Stimulated activated memory B cell treated with anti-CD40 and anti-IgM and Interleukin-4, amounts not matched to agents 10 μg/mL and 1 μg/mL and 100 μg/mL, for 72 hours (primary cell): ENCODE data around the gene VSIG10L2.

Experiments used
- ATAC-seq: fragments of 150-1000 bp; cut with Tn5 transposase; 2 replicates; pipeline ENCODE4 v1.10.0; 2021
- H3K27ac Mint-ChIP-seq: one replicate; pipeline ENCODE4 v1.8.0; 2022; ENCODE audit warnings: mild to moderate bottlenecking, mixed read lengths
- H3K27me3 Mint-ChIP-seq: one replicate; pipeline ENCODE4 v1.8.0; 2022; ENCODE audit warnings: mixed read lengths
- H3K36me3 Mint-ChIP-seq: one replicate; pipeline ENCODE4 v1.8.0; 2022; ENCODE audit warnings: mixed read lengths
- H3K4me1 Mint-ChIP-seq: one replicate; pipeline ENCODE4 v1.8.0; 2022; ENCODE audit warnings: mixed read lengths
- H3K4me3 Mint-ChIP-seq: one replicate; pipeline ENCODE4 v1.8.0; 2022; ENCODE audit warnings: mild to moderate bottlenecking, moderate library complexity, mixed read lengths
- H3K9me3 Mint-ChIP-seq: one replicate; pipeline ENCODE4 v1.8.0; 2022; ENCODE audit warnings: mixed read lengths

Gene VSIG10L2

GRCh38 chr11:125992893-125993292 is 47.0 kb downstream of the VSIG10L2 start:
- peaks cover 10% of the 10 kb centered on the region for H3K4me1 Mint-ChIP-seq
- H3K27me3 Mint-ChIP-seq: no peaks in the 10 kb centered on the region
- no peak overlapping the region for H3K4me3 Mint-ChIP-seq
- ATAC-seq: no peak
- no peak overlapping the region for H3K27ac Mint-ChIP-seq
- H3K36me3 Mint-ChIP-seq: no peaks in the 10 kb centered on the region
- no peaks in the 10 kb centered on the region for H3K9me3 Mint-ChIP-seq

GRCh38 chr11:125994509-125994908 is 48.7 kb downstream of the VSIG10L2 start:
- Mint-ChIP-seq H3K27ac (no peak overlapping the region), H3K36me3 (no peaks in the 10 kb centered on the region), H3K4me1 (peaks cover 10% of the 10 kb centered on the region), H3K4me3 (no peak overlapping the region), H3K27me3 (peaks cover 4% of the 10 kb centered on the region), H3K9me3 (no peaks in the 10 kb centered on the region)
- ATAC-seq: no peak

DNA sequence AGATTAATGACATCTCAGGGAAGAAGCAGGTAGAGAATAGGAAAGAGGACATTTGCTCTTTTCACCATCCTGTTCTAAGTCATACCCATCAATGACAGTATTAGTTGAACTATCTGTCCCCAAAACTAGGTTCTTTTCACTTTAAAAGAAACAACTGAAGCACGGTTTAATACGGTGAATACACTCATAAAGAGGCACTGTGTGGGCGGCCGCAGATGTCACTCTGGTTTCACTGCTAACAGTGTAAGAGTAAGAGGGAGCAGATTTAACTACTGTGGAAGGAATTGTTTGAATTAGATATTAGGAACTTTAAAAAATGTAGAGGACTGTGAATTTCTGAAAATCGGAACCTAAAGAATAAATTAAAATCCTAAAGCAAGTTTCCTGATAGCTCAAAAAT is 49.5 kb downstream of the VSIG10L2 start:
- peaks cover 10% of the 10 kb centered on the region for H3K4me1 Mint-ChIP-seq
- H3K9me3 Mint-ChIP-seq: no peaks in the 10 kb centered on the region
- H3K27ac Mint-ChIP-seq: no peak overlapping the region
- peak; percentile 67 for ATAC-seq
- H3K27me3 Mint-ChIP-seq: peaks cover 9% of the 10 kb centered on the region
- H3K4me3 Mint-ChIP-seq: no peak overlapping the region
- H3K36me3 Mint-ChIP-seq: no peaks in the 10 kb centered on the region

- no peaks in the 10 kb centered on the region for H3K36me3 Mint-ChIP-seq
- H3K4me3 Mint-ChIP-seq: no peak overlapping the region
- H3K9me3 Mint-ChIP-seq: no peaks in the 10 kb centered on the region
- H3K4me1 Mint-ChIP-seq: peaks cover 6% of the 10 kb centered on the region
- no peak for ATAC-seq
- peaks cover 18% of the 10 kb centered on the region for H3K27me3 Mint-ChIP-seq
- H3K27ac Mint-ChIP-seq: no peak overlapping the region
Observed at GRCh38 chr11:125998267-125998666, 52.4 kb downstream of the VSIG10L2 start.

DNA sequence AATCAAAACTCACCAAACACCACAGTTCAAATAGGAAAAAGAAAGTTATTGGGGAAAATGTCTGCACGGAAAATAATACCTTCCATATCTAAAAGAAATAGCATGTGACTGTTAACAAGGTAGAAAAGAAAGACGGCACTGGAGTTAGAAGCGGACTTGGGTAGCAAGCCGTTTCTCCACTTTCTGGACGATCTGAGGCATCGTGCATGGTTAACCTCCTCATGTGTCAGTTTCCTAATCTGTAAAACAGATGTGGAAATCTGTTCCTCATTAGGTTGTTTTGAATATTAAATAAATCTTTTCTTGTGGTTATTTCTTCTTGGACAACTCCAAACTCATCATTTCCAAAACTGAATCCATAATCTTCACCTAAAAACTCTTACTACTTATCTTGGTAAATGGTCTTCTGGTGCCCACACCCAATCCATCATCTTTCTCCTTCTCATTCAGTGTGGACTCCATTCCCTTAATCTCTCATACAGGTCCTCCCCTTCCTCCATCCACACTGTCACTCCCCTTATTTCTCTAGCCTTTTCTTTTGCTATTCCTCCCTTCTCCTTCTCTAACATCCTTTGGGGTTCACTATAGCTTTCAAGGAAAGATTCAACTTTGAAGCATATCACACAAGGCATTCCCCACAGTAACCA is 53.5 kb downstream of the VSIG10L2 start:
- H3K36me3 Mint-ChIP-seq: no peaks in the 10 kb centered on the region

GRCh38 chr11:126002181-126002580 is 56.3 kb downstream of the VSIG10L2 start:
- H3K4me3 Mint-ChIP-seq: no peak overlapping the region
- no peaks in the 10 kb centered on the region for H3K9me3 Mint-ChIP-seq
- no peaks in the 10 kb centered on the region for H3K4me1 Mint-ChIP-seq
- no peak for ATAC-seq
- no peak overlapping the region for H3K27ac Mint-ChIP-seq
- H3K27me3 Mint-ChIP-seq: peaks cover 24% of the 10 kb centered on the region
- no peaks in the 10 kb centered on the region for H3K36me3 Mint-ChIP-seq

More for the DNA sequence above, 53.5 kb downstream of the VSIG10L2 start:
- no peaks in the 10 kb centered on the region for H3K4me1 Mint-ChIP-seq
- no peak for ATAC-seq
- no peaks in the 10 kb centered on the region for H3K9me3 Mint-ChIP-seq
- H3K4me3 Mint-ChIP-seq: no peak overlapping the region
- H3K27ac Mint-ChIP-seq: no peak overlapping the region
- peaks cover 24% of the 10 kb centered on the region for H3K27me3 Mint-ChIP-seq
